IMR-90 (cell line): ENCODE data around the gene EVA1C. TPM values are rescaled to one million over a fixed set of nuclear protein-coding genes. Genes with fewer than 3 reads are reported as not detected.

Experiments used
- ATAC-seq: fragments of 200-7000 bp; cut with Tn5 transposase; 2 replicates; pipeline ENCODE4 v1.9.1; 2020; ENCODE audit warnings: low read depth, mild to moderate bottlenecking, moderate library complexity
- BruUV-seq: library from RNA; stranded (reverse); fragments of 400-500 nt; replicated peaks from 2 replicates; lab custom pipeline; 2021; lab: Mats Ljungman, UMichigan
- CTCF ChIA-PET: fragments of 300-600 bp; formaldehyde crosslinking; extraction: SDS; loops from one replicate; lab custom pipeline; 2021; ENCODE audit warnings: antibody characterized with exemption; lab: Yijun Ruan, JAX
- POLR2A ChIA-PET: fragments of 300-600 bp; sonication (Branson Sonifier 250); formaldehyde crosslinking; loops from one replicate; lab custom pipeline; 2022; ENCODE audit warnings: antibody characterized with exemption; ENCODE audit not compliant: unreplicated experiment; lab: Charles Lee
- DNase-seq: peaks from one replicate; pipeline ENCODE4 v3.0.0; 2013
- H2AFZ ChIP-seq: replicated peaks from 2 replicates; pipeline ENCODE3; 2013; ENCODE audit warnings: low read length, mild to moderate bottlenecking; ENCODE audit not compliant: poor library complexity
- H2AK5ac ChIP-seq: 2 replicates; pipeline ENCODE4 v1.6.1; 2013; ENCODE audit warnings: low read depth, low read length, inconsistent platforms
- H2AK9ac ChIP-seq: replicated peaks from 2 replicates; pipeline ENCODE3; 2013; ENCODE audit warnings: mild to moderate bottlenecking, low read depth, low read length, moderate library complexity; ENCODE audit not compliant: poor library complexity
- H2BK120ac ChIP-seq: 2 replicates; pipeline ENCODE4 v1.6.1; 2013; ENCODE audit warnings: low read depth, low read length, inconsistent platforms
- H2BK15ac ChIP-seq: 3 replicates; pipeline ENCODE4 v1.6.1; 2013; ENCODE audit warnings: low read depth, low read length, inconsistent platforms
- H2BK20ac ChIP-seq: 2 replicates; pipeline ENCODE4 v1.6.1; 2013; ENCODE audit warnings: low read depth, mild to moderate bottlenecking, inconsistent platforms, low read length, moderate library complexity
- H2BK5ac ChIP-seq: 2 replicates; pipeline ENCODE4 v1.6.1; 2013; ENCODE audit warnings: mild to moderate bottlenecking, low read depth, low read length, inconsistent platforms; ENCODE audit not compliant: poor library complexity, severe bottlenecking
- H3K14ac ChIP-seq: replicated peaks from 2 replicates; pipeline ENCODE4 v1.6.1; 2013; ENCODE audit warnings: low read depth, low read length, inconsistent platforms
- H3K18ac ChIP-seq: 2 replicates; pipeline ENCODE4 v1.6.1; 2013; ENCODE audit warnings: low read depth, low read length, control low read depth
- H3K23ac ChIP-seq: 2 replicates; pipeline ENCODE4 v1.6.1; 2013; ENCODE audit warnings: low read depth, low read length, inconsistent platforms
- H3K27ac ChIP-seq: 2 replicates; pipeline ENCODE4 v1.5.1; 2013; ENCODE audit warnings: mild to moderate bottlenecking, control low read depth, low read length; ENCODE audit not compliant: insufficient read depth
- H3K27me3 ChIP-seq: 2 replicates; pipeline ENCODE4 v1.6.1; 2013; ENCODE audit warnings: low read length; ENCODE audit not compliant: control insufficient read depth, insufficient read depth
- H3K36me3 ChIP-seq: 2 replicates; pipeline ENCODE4 v1.6.1; 2013; ENCODE audit warnings: low read length, mixed read lengths; ENCODE audit not compliant: control insufficient read depth, insufficient read depth
- H3K4ac ChIP-seq: 2 replicates; pipeline ENCODE4 v1.6.1; 2013; ENCODE audit warnings: low read depth, low read length, inconsistent platforms
- H3K4me1 ChIP-seq: 2 replicates; pipeline ENCODE4 v1.6.1; 2013; ENCODE audit warnings: low read length, mixed read lengths; ENCODE audit not compliant: control insufficient read depth, insufficient read depth
- H3K4me2 ChIP-seq: 2 replicates; pipeline ENCODE4 v1.6.1; 2013; ENCODE audit warnings: low read depth, mild to moderate bottlenecking, control low read depth, low read length, moderate library complexity
- H3K4me3 ChIP-seq: 2 replicates; pipeline ENCODE4 v1.5.1; 2013; ENCODE audit warnings: low read depth, mild to moderate bottlenecking, control low read depth, low read length, moderate library complexity; ENCODE audit not compliant: insufficient read depth
- H3K56ac ChIP-seq: 2 replicates; pipeline ENCODE4 v1.6.1; 2013; ENCODE audit warnings: low read length, inconsistent platforms; ENCODE audit not compliant: insufficient read depth; ENCODE audit errors: extremely low read depth
- H3K79me1 ChIP-seq, 2 experiments: 2 replicates each; pipeline ENCODE4 v1.6.1; 2013; ENCODE audit warnings: low read length in 2 of 2, inconsistent platforms in 1 of 2, low read depth in 1 of 2
- H3K9ac ChIP-seq: 2 replicates; pipeline ENCODE4 v1.6.1; 2013; ENCODE audit warnings: low read depth, low read length, control low read depth
- H3K9me1 ChIP-seq: 2 replicates; pipeline ENCODE4 v1.6.1; 2013; ENCODE audit warnings: low read length, inconsistent platforms; ENCODE audit not compliant: insufficient read depth
- H3K9me3 ChIP-seq: 2 replicates; pipeline ENCODE4 v1.6.1; 2013; ENCODE audit warnings: low read length; ENCODE audit not compliant: control insufficient read depth, insufficient read depth
- H4K20me1 ChIP-seq: 2 replicates; pipeline ENCODE4 v1.6.1; 2013; ENCODE audit warnings: low read length, inconsistent platforms; ENCODE audit not compliant: insufficient read depth
- H4K5ac ChIP-seq: 2 replicates; pipeline ENCODE4 v1.6.1; 2013; ENCODE audit warnings: mild to moderate bottlenecking, low read depth, low read length, control low read depth
- H4K8ac ChIP-seq, 2 experiments: 2 replicates each; pipeline ENCODE4 v1.6.1; 2013; ENCODE audit warnings: low read depth in 2 of 2, low read length in 2 of 2, control low read depth in 1 of 2, inconsistent platforms in 1 of 2
- H4K91ac ChIP-seq: 2 replicates; pipeline ENCODE4 v1.6.1; 2013; ENCODE audit warnings: low read depth, low read length, inconsistent platforms; ENCODE audit not compliant: insufficient read depth
- CEBPB ChIP-seq: IDR thresholded peaks from 2 replicates; pipeline ENCODE4 v1.6.1; 2012; ENCODE audit warnings: low read depth, low read length, improper control_type of control experiment
- MAFK ChIP-seq: IDR thresholded peaks from 2 replicates; pipeline ENCODE4 v1.6.1; 2012; ENCODE audit warnings: low read depth, low read length, improper control_type of control experiment
- NFE2L2 ChIP-seq: fragments of 150-350 bp; IDR thresholded peaks from 2 replicates; pipeline ENCODE4 v1.6.1; 2016; ENCODE audit warnings: low read depth, mild to moderate bottlenecking, low read length
- RCOR1 ChIP-seq: IDR thresholded peaks from 2 replicates; pipeline ENCODE4 v1.6.1; 2012; ENCODE audit warnings: mild to moderate bottlenecking, low read length, improper control_type of control experiment; ENCODE audit not compliant: insufficient replicate concordance
- WGBS, 2 experiments: methylation state at CpG; one replicate each; pipeline versions ENCODE4 v1.1.5 to v1.1.7; 2013; ENCODE audit warnings: missing lambda C conversion rate in 2 of 2; ENCODE audit not compliant: insufficient read length in 1 of 2; ENCODE audit errors: extremely low coverage in 2 of 2; 5-methylcytosine and 5-hydroxymethylcytosine counted together
- dilution Hi-C: fragments of 300-500 bp; cut with HindIII; formaldehyde crosslinking; loops from one replicate; pipeline ENCODE4 v1.14.3; 2018; ENCODE audit warnings: low sequenced_read_pairs; ENCODE audit not compliant: unreplicated experiment
- in situ Hi-C: fragments of 300-500 bp; cut with MboI; formaldehyde crosslinking; loops from 3 replicates; pipeline ENCODE4 v1.14.3; 2019; ENCODE audit warnings: low sequenced_read_pairs, inconsistent platforms, mixed read lengths
- intact Hi-C: fragments of 100-400 bp; cut with micrococcal nuclease; formaldehyde crosslinking; loops from 2 replicates; pipeline ENCODE4 v1.10.0; 2022
- polyA plus RNA-seq, 3 experiments: library from polyadenylated mRNA; depleted of rRNA; stranded (reverse); fragments of >200 nt; gene quantifications; 2 replicates each; pipeline ENCODE4 v1.2.3, GENCODE V29; 2012; ENCODE audit warnings: low replicate concordance in 1 of 3
- total RNA-seq: library from RNA; depleted of rRNA; stranded (reverse); fragments of >200 nt; gene quantifications from 2 replicates; pipeline ENCODE4 v1.2.3, GENCODE V29; 2012
- TF ChIP-seq, protein P1 (sequence below): fragments of 150-350 bp; IDR thresholded peaks from 2 replicates; pipeline ENCODE4 v1.6.1; 2017; ENCODE audit warnings: mild to moderate bottlenecking, antibody characterized with exemption, low read length, low read depth

EVA1C gene
- total and polyA plus RNA-seq, 2 of the 4 experiments (the other 2 are of a cell fraction) = 0.72 to 1.1 TPM

DNA sequence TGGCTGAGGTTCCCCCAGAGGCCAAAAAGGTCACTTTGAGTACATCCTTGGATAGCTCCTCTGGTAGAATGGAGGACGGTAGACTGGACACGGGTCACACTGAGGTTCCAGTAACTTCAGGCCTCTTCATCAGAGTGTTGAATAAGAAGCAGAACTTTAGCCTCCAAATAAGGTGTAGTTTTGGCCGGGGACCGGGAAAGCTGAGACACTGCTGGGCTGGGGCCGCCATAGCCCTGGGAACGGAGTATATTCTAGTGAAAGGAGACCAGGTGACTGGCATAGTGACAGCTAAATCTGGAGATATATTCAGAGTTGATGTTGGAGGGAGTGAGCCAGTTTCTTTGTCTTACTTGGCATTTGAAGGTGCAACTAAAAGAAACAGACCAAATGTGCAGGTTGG is 84.1 kb downstream of the EVA1C start:
- no peak overlapping the region for H2BK15ac ChIP-seq
- no peaks in the 10 kb centered on the region for H3K36me3 ChIP-seq
- no peak overlapping the region for H2BK5ac ChIP-seq
- no peaks in the 10 kb centered on the region for H3K9me1 ChIP-seq
- H2AFZ ChIP-seq = no peak overlapping the region
- in situ Hi-C loops = no loop called here
- no peak overlapping the region for H4K8ac ChIP-seq
- WGBS, 2 experiments = no CpG with 5 or more reads among the region's 6 CpGs
- DNase-seq (no peak), ATAC-seq (no peak)
- ChIA-PET CTCF (no interaction called here), POLR2A (no interaction called here)
- intact Hi-C loops = loop anchor here (10.0 kb wide), 1 partner anchor 82 kb away; the partner anchor contains the start of gene EVA1C
- H2BK20ac ChIP-seq = no peak overlapping the region
- H4K5ac ChIP-seq = no peak overlapping the region
- H4K91ac ChIP-seq = no peak overlapping the region
- no TSS peak for BruUV-seq
- no peaks in the 10 kb centered on the region for H4K20me1 ChIP-seq
- no peak overlapping the region for H3K18ac ChIP-seq
- TF ChIP-seq NFE2L2 = no peak
- no peak for TF ChIP-seq RCOR1
- TF ChIP-seq, protein P1, sequence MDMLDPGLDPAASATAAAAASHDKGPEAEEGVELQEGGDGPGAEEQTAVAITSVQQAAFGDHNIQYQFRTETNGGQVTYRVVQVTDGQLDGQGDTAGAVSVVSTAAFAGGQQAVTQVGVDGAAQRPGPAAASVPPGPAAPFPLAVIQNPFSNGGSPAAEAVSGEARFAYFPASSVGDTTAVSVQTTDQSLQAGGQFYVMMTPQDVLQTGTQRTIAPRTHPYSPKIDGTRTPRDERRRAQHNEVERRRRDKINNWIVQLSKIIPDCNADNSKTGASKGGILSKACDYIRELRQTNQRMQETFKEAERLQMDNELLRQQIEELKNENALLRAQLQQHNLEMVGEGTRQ = no peak
- no peak for TF ChIP-seq CEBPB
- no peak for TF ChIP-seq MAFK
- no peak overlapping the region for H2AK9ac ChIP-seq
- H3K14ac ChIP-seq = no peak overlapping the region
- H3K9me3 ChIP-seq = no peaks in the 10 kb centered on the region
- H3K79me1 ChIP-seq = no peaks in the 10 kb centered on the region
- H3K4ac ChIP-seq = no peak overlapping the region
- H3K4me1 ChIP-seq = peaks cover 5% of the 10 kb centered on the region
- no peak overlapping the region for H3K27ac ChIP-seq
- no peak overlapping the region for H2BK120ac ChIP-seq
- no peak overlapping the region for H2AK5ac ChIP-seq
- H3K23ac ChIP-seq = no peak overlapping the region
- no peak overlapping the region for H3K4me3 ChIP-seq
- dilution Hi-C loops = no loop called here
- no peaks in the 10 kb centered on the region for H3K27me3 ChIP-seq
- no peak overlapping the region for H3K4me2 ChIP-seq
- no peak overlapping the region for H3K56ac ChIP-seq
- H3K9ac ChIP-seq = no peak overlapping the region
